GM23338 (cell line): ENCODE data around the gene KIAA0040. TPM values are rescaled to one million over a fixed set of nuclear protein-coding genes. Genes with fewer than 3 reads are reported as not detected.

Experiments used
- ATAC-seq: fragments of 200-7000 bp; cut with Tn5 transposase; 3 replicates; pipeline ENCODE4 v1.9.1; 2020
- DNase-seq: peaks from one replicate; pipeline ENCODE4 v3.0.0-alpha.2; 2015; ENCODE audit warnings: low spot score
- H2AFZ ChIP-seq: fragments of 200-600 bp; sonication (generic); 2 replicates; pipeline ENCODE4 v1.8.0; 2016; ENCODE audit warnings: antibody characterized with exemption, mild to moderate bottlenecking, moderate library complexity
- H3F3A ChIP-seq: fragments of 200-600 bp; sonication (generic); replicated peaks from 2 replicates; pipeline ENCODE4 v1.8.0; 2017; ENCODE audit warnings: antibody characterized with exemption, mixed run types, low read depth
- H3K27ac ChIP-seq: fragments of 200-600 bp; sonication (generic); 2 replicates; pipeline ENCODE4 v1.6.1; 2016; ENCODE audit warnings: low read depth
- H3K27me3 ChIP-seq: fragments of 200-600 bp; sonication (generic); 2 replicates; pipeline ENCODE4 v1.8.0; 2016; ENCODE audit warnings: mild to moderate bottlenecking, mixed run types, moderate library complexity; ENCODE audit not compliant: insufficient read depth
- H3K36me3 ChIP-seq: fragments of 200-600 bp; sonication (generic); 2 replicates; pipeline ENCODE4 v1.8.0; 2016; ENCODE audit warnings: mild to moderate bottlenecking; ENCODE audit not compliant: insufficient read depth
- H3K4me1 ChIP-seq: fragments of 200-600 bp; sonication (generic); 2 replicates; pipeline ENCODE4 v1.8.0; 2016; ENCODE audit warnings: mild to moderate bottlenecking, moderate library complexity; ENCODE audit not compliant: insufficient read depth
- H3K4me2 ChIP-seq: fragments of 200-600 bp; sonication (generic); 2 replicates; pipeline ENCODE4 v1.7.1; 2017; ENCODE audit warnings: mixed run types
- H3K4me3 ChIP-seq: fragments of 200-600 bp; sonication (generic); 2 replicates; pipeline ENCODE4 v1.6.1; 2016; ENCODE audit warnings: mixed run types
- H3K79me2 ChIP-seq: fragments of 200-600 bp; sonication (generic); replicated peaks from 2 replicates; pipeline ENCODE4 v1.8.0; 2017; ENCODE audit warnings: mild to moderate bottlenecking; ENCODE audit not compliant: insufficient read depth
- H3K9me2 ChIP-seq: fragments of 200-600 bp; sonication (generic); 2 replicates; pipeline ENCODE4 v1.8.0; 2017; ENCODE audit not compliant: insufficient read depth
- H4K20me1 ChIP-seq: fragments of 200-600 bp; sonication (generic); replicated peaks from 2 replicates; pipeline ENCODE4 v1.8.0; 2017; ENCODE audit warnings: mild to moderate bottlenecking; ENCODE audit not compliant: insufficient read depth
- H3K27ac Mint-ChIP-seq: 2 replicates; pipeline ENCODE4 v1.8.0; 2020; ENCODE audit warnings: inconsistent platforms, mild to moderate bottlenecking, moderate library complexity, mixed read lengths
- H3K27me3 Mint-ChIP-seq: 3 replicates; pipeline ENCODE4 v1.8.0; 2022; ENCODE audit warnings: low read depth, mild to moderate bottlenecking, moderate library complexity, mixed read lengths, inconsistent platforms; ENCODE audit not compliant: insufficient read depth, poor library complexity
- H3K36me3 Mint-ChIP-seq: 3 replicates; pipeline ENCODE4 v1.8.0; 2021; ENCODE audit warnings: low read depth, mild to moderate bottlenecking, inconsistent platforms, moderate library complexity, mixed read lengths
- H3K4me1 Mint-ChIP-seq: 3 replicates; pipeline ENCODE4 v1.8.0; 2020; ENCODE audit warnings: mild to moderate bottlenecking, inconsistent platforms, mixed read lengths
- H3K4me3 Mint-ChIP-seq: 3 replicates; pipeline ENCODE4 v1.8.0; 2021; ENCODE audit warnings: moderate library complexity, mild to moderate bottlenecking, inconsistent platforms, mixed read lengths
- H3K9me3 Mint-ChIP-seq: 3 replicates; pipeline ENCODE4 v1.8.0; 2020; ENCODE audit warnings: moderate library complexity, mild to moderate bottlenecking, inconsistent platforms, mixed read lengths
- CREB1 ChIP-seq: fragments of 250-450 bp; sonication (Bioruptor Pico); IDR thresholded peaks from 2 replicates; pipeline ENCODE4 v1.5.0; 2020; ENCODE audit warnings: low read depth, mild to moderate bottlenecking, moderate library complexity
- EZH2 ChIP-seq: fragments of 200-600 bp; sonication (generic); IDR thresholded peaks from one replicate; pipeline ENCODE4 v1.8.0; 2017; ENCODE audit warnings: antibody characterized with exemption, mild to moderate bottlenecking, low read depth; ENCODE audit not compliant: unreplicated experiment
- EZH2phosphoT487 ChIP-seq: fragments of 200-600 bp; sonication (generic); IDR thresholded peaks from one replicate; pipeline ENCODE4 v1.8.1; 2018; ENCODE audit warnings: antibody characterized with exemption; ENCODE audit not compliant: unreplicated experiment
- JUNB ChIP-seq: IDR thresholded peaks from one replicate; pipeline ENCODE4 v1.6.1; 2016; ENCODE audit warnings: antibody characterized with exemption; ENCODE audit not compliant: unreplicated experiment
- POLR2AphosphoS5 ChIP-seq: IDR thresholded peaks from 2 replicates; pipeline ENCODE4 v1.6.1; 2016; ENCODE audit warnings: antibody characterized with exemption, low read depth
- REST ChIP-seq: IDR thresholded peaks from one replicate; pipeline ENCODE4 v1.6.1; 2018; ENCODE audit warnings: antibody characterized with exemption; ENCODE audit not compliant: unreplicated experiment
- STAT1 ChIP-seq: IDR thresholded peaks from one replicate; pipeline ENCODE4 v1.6.1; 2016; ENCODE audit warnings: antibody characterized with exemption; ENCODE audit not compliant: unreplicated experiment
- ZNF114 ChIP-seq: fragments of 250-450 bp; sonication (Bioruptor Pico); IDR thresholded peaks from 2 replicates; pipeline ENCODE4 v1.5.0; 2020; ENCODE audit warnings: mild to moderate bottlenecking, moderate library complexity
- ZNF331 ChIP-seq: fragments of 250-450 bp; sonication (Bioruptor Pico); IDR thresholded peaks from 2 replicates; pipeline ENCODE4 v1.5.0; 2020; ENCODE audit warnings: low read depth, mild to moderate bottlenecking, moderate library complexity
- polyA plus RNA-seq: library from polyadenylated mRNA; unstranded; fragments of >200 nt; fragmentation: Nextera tagmentation; extraction: Ambion mirVana; gene quantifications from 2 replicates; pipeline ENCODE4 v1.2.1, GENCODE V29; 2016
- total RNA-seq: library from RNA; depleted of rRNA; stranded (reverse); fragments of >200 nt; shearing (Covaris generic); gene quantifications from 2 replicates; pipeline ENCODE4 v1.2.3, GENCODE V29; 2014
- TF ChIP-seq, protein P1 (sequence below): fragments of 250-450 bp; sonication (Bioruptor Pico); IDR thresholded peaks from 2 replicates; pipeline ENCODE4 v1.5.0; 2020; ENCODE audit warnings: mild to moderate bottlenecking, moderate library complexity

KIAA0040 gene
- total and polyA plus RNA-seq, 2 experiments from 2014 or later, result 7.0 to 11.9 TPM

DNA sequence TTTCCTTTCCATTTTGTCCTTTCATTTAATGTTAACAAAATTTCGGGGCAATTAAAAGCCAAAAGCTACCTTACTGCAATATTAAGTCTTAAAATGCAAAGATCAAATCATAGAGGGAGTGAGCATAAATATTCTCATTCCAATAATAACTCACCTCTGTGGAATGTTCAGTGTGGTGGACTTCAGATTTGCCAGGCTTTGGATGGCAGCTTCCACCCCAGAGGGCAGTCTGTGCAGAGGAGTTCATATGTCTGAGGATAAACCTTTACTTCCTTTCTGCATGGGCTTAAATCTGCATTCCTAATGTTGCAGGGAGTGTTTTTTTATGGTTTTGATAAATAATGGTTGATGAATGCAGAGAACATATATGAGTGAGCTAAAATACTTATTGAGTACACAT is 16.3 kb downstream of the KIAA0040 start:
- H3K9me3 Mint-ChIP-seq, result no peaks in the 10 kb centered on the region
- H3K36me3 Mint-ChIP-seq, result no peaks in the 10 kb centered on the region; the same call in 2 of the 3 replicates
- Histone ChIP-seq H3F3A (no peaks in the 10 kb centered on the region), H4K20me1 (no peaks in the 10 kb centered on the region), H3K27me3 (no peaks in the 10 kb centered on the region), H2AFZ (no peak overlapping the region), H3K4me1 (no peaks in the 10 kb centered on the region), H3K79me2 (no peaks in the 10 kb centered on the region), H3K9me2 (no peaks in the 10 kb centered on the region), H3K4me2 (no peak overlapping the region), H3K4me3 (no peak overlapping the region), H3K36me3 (no peaks in the 10 kb centered on the region), H3K27ac (no peak overlapping the region)
- no peaks in the 10 kb centered on the region; the same call in 1 of the 3 replicates for H3K4me1 Mint-ChIP-seq
- no peak overlapping the region for H3K27ac Mint-ChIP-seq
- TF ChIP-seq JUNB, result no peak
- no peak for TF ChIP-seq REST
- TF ChIP-seq ZNF331, result no peak
- TF ChIP-seq EZH2phosphoT487, result no peak
- TF ChIP-seq CREB1 (CRISPR knock-in tag), result no peak
- TF ChIP-seq ZNF114 (CRISPR knock-in tag), result no peak
- no peak for TF ChIP-seq EZH2
- no peak for TF ChIP-seq STAT1
- TF ChIP-seq, protein P1, sequence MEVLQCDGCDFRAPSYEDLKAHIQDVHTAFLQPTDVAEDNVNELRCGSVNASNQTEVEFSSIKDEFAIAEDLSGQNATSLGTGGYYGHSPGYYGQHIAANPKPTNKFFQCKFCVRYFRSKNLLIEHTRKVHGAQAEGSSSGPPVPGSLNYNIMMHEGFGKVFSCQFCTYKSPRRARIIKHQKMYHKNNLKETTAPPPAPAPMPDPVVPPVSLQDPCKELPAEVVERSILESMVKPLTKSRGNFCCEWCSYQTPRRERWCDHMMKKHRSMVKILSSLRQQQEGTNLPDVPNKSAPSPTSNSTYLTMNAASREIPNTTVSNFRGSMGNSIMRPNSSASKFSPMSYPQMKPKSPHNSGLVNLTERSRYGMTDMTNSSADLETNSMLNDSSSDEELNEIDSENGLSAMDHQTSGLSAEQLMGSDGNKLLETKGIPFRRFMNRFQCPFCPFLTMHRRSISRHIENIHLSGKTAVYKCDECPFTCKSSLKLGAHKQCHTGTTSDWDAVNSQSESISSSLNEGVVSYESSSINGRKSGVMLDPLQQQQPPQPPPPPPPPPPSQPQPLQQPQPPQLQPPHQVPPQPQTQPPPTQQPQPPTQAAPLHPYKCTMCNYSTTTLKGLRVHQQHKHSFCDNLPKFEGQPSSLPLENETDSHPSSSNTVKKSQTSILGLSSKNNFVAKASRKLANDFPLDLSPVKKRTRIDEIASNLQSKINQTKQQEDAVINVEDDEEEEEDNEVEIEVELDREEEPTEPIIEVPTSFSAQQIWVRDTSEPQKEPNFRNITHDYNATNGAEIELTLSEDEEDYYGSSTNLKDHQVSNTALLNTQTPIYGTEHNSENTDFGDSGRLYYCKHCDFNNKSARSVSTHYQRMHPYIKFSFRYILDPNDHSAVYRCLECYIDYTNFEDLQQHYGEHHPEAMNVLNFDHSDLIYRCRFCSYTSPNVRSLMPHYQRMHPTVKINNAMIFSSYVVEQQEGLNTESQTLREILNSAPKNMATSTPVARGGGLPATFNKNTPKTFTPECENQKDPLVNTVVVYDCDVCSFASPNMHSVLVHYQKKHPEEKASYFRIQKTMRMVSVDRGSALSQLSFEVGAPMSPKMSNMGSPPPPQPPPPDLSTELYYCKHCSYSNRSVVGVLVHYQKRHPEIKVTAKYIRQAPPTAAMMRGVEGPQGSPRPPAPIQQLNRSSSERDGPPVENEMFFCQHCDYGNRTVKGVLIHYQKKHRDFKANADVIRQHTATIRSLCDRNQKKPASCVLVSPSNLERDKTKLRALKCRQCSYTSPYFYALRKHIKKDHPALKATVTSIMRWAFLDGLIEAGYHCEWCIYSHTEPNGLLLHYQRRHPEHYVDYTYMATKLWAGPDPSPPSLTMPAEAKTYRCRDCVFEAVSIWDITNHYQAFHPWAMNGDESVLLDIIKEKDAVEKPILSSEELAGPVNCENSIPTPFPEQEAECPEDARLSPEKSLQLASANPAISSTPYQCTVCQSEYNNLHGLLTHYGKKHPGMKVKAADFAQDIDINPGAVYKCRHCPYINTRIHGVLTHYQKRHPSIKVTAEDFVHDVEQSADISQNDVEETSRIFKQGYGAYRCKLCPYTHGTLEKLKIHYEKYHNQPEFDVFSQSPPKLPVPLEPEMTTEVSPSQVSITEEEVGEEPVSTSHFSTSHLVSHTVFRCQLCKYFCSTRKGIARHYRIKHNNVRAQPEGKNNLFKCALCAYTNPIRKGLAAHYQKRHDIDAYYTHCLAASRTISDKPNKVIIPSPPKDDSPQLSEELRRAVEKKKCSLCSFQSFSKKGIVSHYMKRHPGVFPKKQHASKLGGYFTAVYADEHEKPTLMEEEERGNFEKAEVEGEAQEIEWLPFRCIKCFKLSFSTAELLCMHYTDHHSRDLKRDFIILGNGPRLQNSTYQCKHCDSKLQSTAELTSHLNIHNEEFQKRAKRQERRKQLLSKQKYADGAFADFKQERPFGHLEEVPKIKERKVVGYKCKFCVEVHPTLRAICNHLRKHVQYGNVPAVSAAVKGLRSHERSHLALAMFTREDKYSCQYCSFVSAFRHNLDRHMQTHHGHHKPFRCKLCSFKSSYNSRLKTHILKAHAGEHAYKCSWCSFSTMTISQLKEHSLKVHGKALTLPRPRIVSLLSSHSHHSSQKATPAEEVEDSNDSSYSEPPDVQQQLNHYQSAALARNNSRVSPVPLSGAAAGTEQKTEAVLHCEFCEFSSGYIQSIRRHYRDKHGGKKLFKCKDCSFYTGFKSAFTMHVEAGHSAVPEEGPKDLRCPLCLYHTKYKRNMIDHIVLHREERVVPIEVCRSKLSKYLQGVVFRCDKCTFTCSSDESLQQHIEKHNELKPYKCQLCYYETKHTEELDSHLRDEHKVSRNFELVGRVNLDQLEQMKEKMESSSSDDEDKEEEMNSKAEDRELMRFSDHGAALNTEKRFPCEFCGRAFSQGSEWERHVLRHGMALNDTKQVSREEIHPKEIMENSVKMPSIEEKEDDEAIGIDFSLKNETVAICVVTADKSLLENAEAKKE, result no peak
- no peak for TF ChIP-seq POLR2AphosphoS5
- H3K4me3 Mint-ChIP-seq, result no peak overlapping the region
- ATAC-seq (no peak), DNase-seq (no peak)
- H3K27me3 Mint-ChIP-seq, result peaks cover 5% of the 10 kb centered on the region
